ENCODE measurements around the gene RFESD. TPM values are rescaled to one million over a fixed set of nuclear protein-coding genes. Genes with fewer than 3 reads are reported as not detected.

RFESD gene
- total and polyA plus RNA-seq, 12 donors, result 2.4 to 5.3 (median 3.9) TPM

- Histone ChIP-seq H3K9me3 (no peaks in the 10 kb centered on the region), H3K4me1 (peaks cover 0 to 51% (median 25%) of the 10 kb centered on the region in 9 donors), H3K36me3 (no peaks in the 10 kb centered on the region), H3K27ac (peak overlapping the region in 5 of 10 donors; percentile 60 to 68 (median 64)), H3K27me3 (no peaks in the 10 kb centered on the region), H3K4me3 (no peak overlapping the region)
- ATAC-seq (no peak), DNase-seq (no peak)
- no peak for TF ChIP-seq CTCF (IDR thresholded peaks at IDR 0.05)
- intact Hi-C loops (cut with DNase I), result loop anchor here in 9 of 10 donors (5.0 to 10.0 kb wide), 6 partner anchors 49 to 114 kb away; partner anchors contain the start of gene RHOBTB3 (in 6 of the 9)
- WGBS, 2 donors, result 53 to 72% methylated on average over 1 of the region's 1 CpG
These were observed 22.2 kb downstream of the RFESD start for GRCh38 chr5:95668728-95669127.

GRCh38 chr5:95669540-95669939 lies 23.0 kb downstream of the RFESD start:
- DNase-seq, result peak; percentile 40 to 83
- Histone ChIP-seq H3K36me3 (no peaks in the 10 kb centered on the region), H3K4me1 (peaks cover 0 to 43% (median 23%) of the 10 kb centered on the region in 9 donors), H3K27ac (peak overlapping the region in 9 of 10 donors; percentile 25 to 68 (median 60)), H3K9me3 (no peaks in the 10 kb centered on the region), H3K27me3 (no peaks in the 10 kb centered on the region), H3K4me3 (no peak overlapping the region)
- TF ChIP-seq CTCF (IDR thresholded peaks at IDR 0.05), result no peak
- peak; percentile 95 to 97 (median 96) for ATAC-seq
- intact Hi-C loops (cut with DNase I), result loop anchor here in 9 of 10 donors (5.0 to 10.0 kb wide), 6 partner anchors 48 to 113 kb away; partner anchors contain the start of gene RHOBTB3 (in 6 of the 9)
- 37 to 39% methylated on average over 4 of the region's 4 CpGs for WGBS, 2 donors

GRCh38 chr5:95669985-95670384 lies 23.4 kb downstream of the RFESD start:
- Histone ChIP-seq H3K36me3 (no peaks in the 10 kb centered on the region), H3K27ac (peak overlapping the region in 9 of 10 donors; percentile 21 to 68 (median 46)), H3K4me3 (no peak overlapping the region), H3K9me3 (no peaks in the 10 kb centered on the region), H3K27me3 (no peaks in the 10 kb centered on the region), H3K4me1 (peaks cover 0 to 42% (median 21%) of the 10 kb centered on the region in 9 donors)
- peak in 4 of 8 donors; percentile 10 to 32 (median 21) for ATAC-seq
- no peak for TF ChIP-seq CTCF (IDR thresholded peaks at IDR 0.05)
- 73 to 86% methylated on average over 5 of the region's 5 CpGs for WGBS, 2 donors
- intact Hi-C loops (cut with DNase I), result loop anchor here in 9 of 10 donors (5.0 to 10.0 kb wide), 6 partner anchors 47 to 112 kb away; partner anchors contain the start of gene RHOBTB3 (in 6 of the 9)
- DNase-seq, result no peak

- ATAC-seq (no peak), DNase-seq (no peak)
- Histone ChIP-seq H3K4me1 (peaks cover 0 to 42% (median 21%) of the 10 kb centered on the region in 9 donors), H3K9me3 (no peaks in the 10 kb centered on the region), H3K4me3 (no peak overlapping the region), H3K27ac (peak overlapping the region in 5 of 10 donors; percentile 21 to 68 (median 46)), H3K36me3 (no peaks in the 10 kb centered on the region), H3K27me3 (no peaks in the 10 kb centered on the region)
- intact Hi-C loops (cut with DNase I), result no loop called here
- no peak for TF ChIP-seq CTCF (IDR thresholded peaks at IDR 0.05)
- 91% methylated on average over 3 of the region's 3 CpGs for WGBS, 2 donors
These were observed 24.0 kb downstream of the RFESD start for GRCh38 chr5:95670568-95670967.
